ENCODE results near the gene FRMD4A. TPM values are rescaled to one million over a fixed set of nuclear protein-coding genes. Genes with fewer than 3 reads are reported as not detected.

The FRMD4A gene
- total and polyA plus RNA-seq, 2 of the 4 experiments (the other 2 are of a cell fraction), result 30.3 to 68.8 TPM

DNA sequence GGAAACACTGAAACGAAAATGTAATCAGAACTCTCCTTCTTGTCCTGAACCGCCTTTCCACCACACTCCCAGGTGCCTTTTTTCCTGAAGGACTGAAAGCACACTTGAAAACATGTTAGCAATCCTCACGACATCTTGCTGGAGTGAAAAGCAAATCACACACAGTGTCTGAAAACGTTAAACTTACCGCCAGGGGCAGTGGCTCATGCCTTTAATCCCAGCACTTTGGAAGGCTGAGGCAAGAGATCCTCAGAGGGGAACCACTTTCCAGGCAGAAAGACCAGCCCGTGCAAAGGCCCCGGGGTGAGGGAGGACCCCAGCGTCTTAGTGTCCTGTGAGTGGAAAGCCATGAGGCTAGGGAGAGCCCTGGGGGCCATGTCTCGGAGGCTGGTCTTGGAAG, 533.6 kb downstream of the FRMD4A start (continued):
- TF ChIP-seq, protein P1, sequence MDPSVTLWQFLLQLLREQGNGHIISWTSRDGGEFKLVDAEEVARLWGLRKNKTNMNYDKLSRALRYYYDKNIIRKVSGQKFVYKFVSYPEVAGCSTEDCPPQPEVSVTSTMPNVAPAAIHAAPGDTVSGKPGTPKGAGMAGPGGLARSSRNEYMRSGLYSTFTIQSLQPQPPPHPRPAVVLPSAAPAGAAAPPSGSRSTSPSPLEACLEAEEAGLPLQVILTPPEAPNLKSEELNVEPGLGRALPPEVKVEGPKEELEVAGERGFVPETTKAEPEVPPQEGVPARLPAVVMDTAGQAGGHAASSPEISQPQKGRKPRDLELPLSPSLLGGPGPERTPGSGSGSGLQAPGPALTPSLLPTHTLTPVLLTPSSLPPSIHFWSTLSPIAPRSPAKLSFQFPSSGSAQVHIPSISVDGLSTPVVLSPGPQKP (IDR thresholded peaks at IDR 0.05; ENCODE audit: borderline replicate concordance, low read depth, low read length), result no peak

DNA sequence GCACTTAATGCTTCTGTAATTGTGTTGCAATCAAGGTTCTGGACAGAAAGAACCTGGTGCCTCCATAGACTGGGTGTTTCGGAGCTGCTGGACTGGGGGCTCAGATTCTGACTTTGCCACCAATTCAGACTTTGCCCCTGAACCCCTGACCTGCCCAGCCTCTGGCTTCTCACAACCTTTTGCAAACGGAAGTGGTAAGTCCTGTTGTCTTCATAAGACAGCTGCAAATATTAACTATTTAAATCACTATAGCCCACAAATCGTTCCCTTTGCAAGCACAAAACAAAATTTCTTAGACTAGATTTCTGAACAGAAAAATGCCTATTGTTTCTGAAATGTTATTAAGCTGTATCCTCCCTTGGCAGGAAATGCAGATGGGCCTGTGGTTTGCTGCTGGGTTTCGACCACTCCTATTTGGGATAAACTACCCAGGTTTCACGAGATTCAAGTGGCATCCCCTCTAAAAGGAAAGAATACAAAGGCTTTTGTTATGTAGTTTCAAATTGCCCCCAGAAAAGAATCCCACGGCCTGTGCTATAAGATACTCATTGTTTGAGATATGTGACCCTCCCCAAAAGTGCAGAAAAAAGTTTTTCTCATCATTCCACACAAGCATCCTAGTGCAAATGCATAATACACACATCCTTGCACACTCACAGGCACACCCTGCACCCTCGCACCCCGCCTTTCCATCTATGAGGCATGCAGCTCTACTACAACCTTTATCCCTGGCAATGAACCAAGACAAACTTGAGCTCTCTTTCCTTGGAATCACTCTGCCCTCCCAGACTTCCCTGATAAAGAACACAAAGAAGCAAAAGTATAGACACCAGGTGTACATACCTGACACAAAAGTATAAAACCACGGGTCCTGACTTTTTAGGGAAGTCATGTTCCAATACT, 534.8 kb downstream of the FRMD4A start:
- Histone ChIP-seq H3K4me2 (ENCODE audit: low read depth, low read length) (no peak overlapping the region), H2BK5ac (ENCODE audit: low read depth, low read length, poor library complexity, severe bottlenecking) (no peak overlapping the region), H3K4me1 (ENCODE audit: control insufficient read depth, insufficient read depth, low read length) (peaks cover 2% of the 10 kb centered on the region; the same call in 1 of the 2 replicates), H4K20me1 (ENCODE audit: insufficient read depth, low read length) (no peaks in the 10 kb centered on the region), H4K91ac (ENCODE audit: insufficient read depth, low read depth, low read length) (no peak overlapping the region), H4K5ac (ENCODE audit: low read depth, low read length) (no peak overlapping the region), H2BK120ac (ENCODE audit: low read depth, low read length) (no peak overlapping the region), H2BK15ac (ENCODE audit: low read depth, low read length) (no peak overlapping the region), H3K27ac (ENCODE audit: insufficient read depth, low read length) (no peak overlapping the region), H3K4ac (ENCODE audit: low read depth, low read length) (no peak overlapping the region), H3K9me1 (ENCODE audit: insufficient read depth, low read length) (peaks cover 3% of the 10 kb centered on the region), H3K79me1 (ENCODE audit: low read depth in 1 of 2, low read length in 2 of 2) (peaks cover 4 to 30% of the 10 kb centered on the region in 2 experiments; a peak in 3 of 4 replicates), H3K18ac (ENCODE audit: low read depth, low read length) (no peak overlapping the region), H3K27me3 (ENCODE audit: control insufficient read depth, insufficient read depth, low read length) (no peaks in the 10 kb centered on the region), H2AK9ac (replicated peaks; ENCODE audit: low read depth, low read length, poor library complexity) (no peak overlapping the region), H3K14ac (replicated peaks; ENCODE audit: low read depth, low read length) (no peak overlapping the region), H3K9me3 (ENCODE audit: control insufficient read depth, insufficient read depth, low read length) (no peaks in the 10 kb centered on the region), H3K9ac (ENCODE audit: low read depth, low read length) (no peak overlapping the region), H3K4me3 (ENCODE audit: insufficient read depth, low read depth, low read length) (no peak overlapping the region), H3K23ac (ENCODE audit: low read depth, low read length) (no peak overlapping the region), H3K36me3 (ENCODE audit: control insufficient read depth, insufficient read depth, low read length) (peaks cover 21% of the 10 kb centered on the region), H2AK5ac (ENCODE audit: low read depth, low read length) (no peak overlapping the region), H4K8ac (ENCODE audit: low read depth in 2 of 2, low read length in 2 of 2) (no peak overlapping the region), H2AFZ (replicated peaks; ENCODE audit: low read length, poor library complexity) (no peak overlapping the region), H3K56ac (ENCODE audit: extremely low read depth, insufficient read depth, low read length) (no peak overlapping the region), H2BK20ac (ENCODE audit: low read depth, low read length) (no peak overlapping the region)
- TF ChIP-seq CEBPB (IDR thresholded peaks at IDR 0.05; ENCODE audit: low read depth, low read length), result 0 out of 2 replicates have a peak, but pooled peaks have one; percentile 27
- TF ChIP-seq FOS (IDR thresholded peaks at IDR 0.05; ENCODE audit: low read depth, low read length), result no peak
- TF ChIP-seq, protein P2, sequence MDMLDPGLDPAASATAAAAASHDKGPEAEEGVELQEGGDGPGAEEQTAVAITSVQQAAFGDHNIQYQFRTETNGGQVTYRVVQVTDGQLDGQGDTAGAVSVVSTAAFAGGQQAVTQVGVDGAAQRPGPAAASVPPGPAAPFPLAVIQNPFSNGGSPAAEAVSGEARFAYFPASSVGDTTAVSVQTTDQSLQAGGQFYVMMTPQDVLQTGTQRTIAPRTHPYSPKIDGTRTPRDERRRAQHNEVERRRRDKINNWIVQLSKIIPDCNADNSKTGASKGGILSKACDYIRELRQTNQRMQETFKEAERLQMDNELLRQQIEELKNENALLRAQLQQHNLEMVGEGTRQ (IDR thresholded peaks at IDR 0.05; ENCODE audit: low read depth, low read length), result no peak
- TF ChIP-seq MXI1 (IDR thresholded peaks at IDR 0.05; ENCODE audit: borderline replicate concordance, low read depth, low read length), result no peak
- TF ChIP-seq, protein P1 (IDR thresholded peaks at IDR 0.05; ENCODE audit: borderline replicate concordance, low read depth, low read length), result no peak
- no TSS peak for BruUV-seq (replicated peaks)
- ChIA-PET POLR2A (ENCODE audit: unreplicated experiment) (no interaction called here), CTCF (no interaction called here)
- dilution Hi-C loops (cut with HindIII; ENCODE audit: low sequenced_read_pairs, unreplicated experiment) (no loop called here), intact Hi-C loops (cut with micrococcal nuclease) (no loop called here), in situ Hi-C loops (cut with MboI; ENCODE audit: low sequenced_read_pairs) (loop anchor here (10.0 kb wide), 1 partner anchor 689 kb away; no protein-coding TSS in a partner anchor)
- DNase-seq, result no peak
- WGBS, 2 experiments (ENCODE audit: extremely low coverage in 2 of 2, insufficient read length in 1 of 2), result no CpG with 5 or more reads among the region's 9 CpGs
- ATAC-seq (ENCODE audit: low read depth), result no peak

Data from IMR-90 (cell line).